Measurements from ENCODE around the gene DDX42. TPM values are rescaled to one million over a fixed set of nuclear protein-coding genes. Genes with fewer than 3 reads are reported as not detected.
"Not testable (repeated sequence)": the region's sequence is repeated elsewhere in the genome, so short reads cannot be mapped to it uniquely, and the experiment has no call there.

Gene DDX42
- total RNA-seq, 1 donor from 2014 or later = 197 TPM

- no peaks in the 10 kb centered on the region for H3K27me3 Mint-ChIP-seq (ENCODE audit: low read depth)
- TF ChIP-seq CTCF (IDR thresholded peaks at IDR 0.05; ENCODE audit: unreplicated experiment) = no peak
- H3K4me3 Mint-ChIP-seq = no peak overlapping the region
- no peaks in the 10 kb centered on the region for H3K4me1 Mint-ChIP-seq
- H3K36me3 Mint-ChIP-seq = peaks cover 30% of the 10 kb centered on the region
- no peak for DNase-seq (ENCODE audit: low spot score in 2 of 2, unreplicated experiment in 2 of 2)
- no peaks in the 10 kb centered on the region for H3K9me3 Mint-ChIP-seq
- no peak overlapping the region for H3K27ac Mint-ChIP-seq
These were observed 16.1 kb downstream of the DDX42 start for GRCh38 chr17:63790057-63790456.

GRCh38 chr17:63792055-63792729, 18.2 kb downstream of the DDX42 start:
- H3K9me3 Mint-ChIP-seq = no peaks in the 10 kb centered on the region
- H3K4me3 Mint-ChIP-seq = no peak overlapping the region
- no peaks in the 10 kb centered on the region for H3K27me3 Mint-ChIP-seq (ENCODE audit: low read depth)
- no peak for TF ChIP-seq CTCF (IDR thresholded peaks at IDR 0.05; ENCODE audit: unreplicated experiment)
- peaks cover 38% of the 10 kb centered on the region for H3K36me3 Mint-ChIP-seq
- H3K4me1 Mint-ChIP-seq = no peaks in the 10 kb centered on the region
- peak overlapping the region; percentile 14 for H3K27ac Mint-ChIP-seq
- DNase-seq (ENCODE audit: low spot score in 2 of 2, unreplicated experiment in 2 of 2) = no peak

- peaks cover 57% of the 10 kb centered on the region for H3K36me3 Mint-ChIP-seq
- not testable (repeated sequence) for DNase-seq (ENCODE audit: low spot score in 2 of 2, unreplicated experiment in 2 of 2); H3K27ac Mint-ChIP-seq; H3K4me3 Mint-ChIP-seq; H3K4me1 Mint-ChIP-seq; H3K27me3 Mint-ChIP-seq (ENCODE audit: low read depth); H3K9me3 Mint-ChIP-seq
These were observed 22.4 kb downstream of the DDX42 start for GRCh38 chr17:63796375-63796774.

- Mint-ChIP-seq H3K27me3 (ENCODE audit: low read depth) (no peaks in the 10 kb centered on the region), H3K4me3 (no peak overlapping the region), H3K27ac (no peak overlapping the region), H3K4me1 (no peaks in the 10 kb centered on the region), H3K36me3 (peaks cover 51% of the 10 kb centered on the region), H3K9me3 (no peaks in the 10 kb centered on the region)
- no peak for DNase-seq (ENCODE audit: low spot score in 2 of 2, unreplicated experiment in 2 of 2)
- TF ChIP-seq CTCF (IDR thresholded peaks at IDR 0.05; ENCODE audit: unreplicated experiment) = no peak
These were observed 24.7 kb downstream of the DDX42 start for GRCh38 chr17:63798572-63799106.

- no peak for DNase-seq (ENCODE audit: low spot score in 2 of 2, unreplicated experiment in 2 of 2)
- no peak for TF ChIP-seq CTCF (IDR thresholded peaks at IDR 0.05; ENCODE audit: unreplicated experiment)
- no peaks in the 10 kb centered on the region for H3K27me3 Mint-ChIP-seq (ENCODE audit: low read depth)
- H3K9me3 Mint-ChIP-seq = no peaks in the 10 kb centered on the region
- H3K27ac Mint-ChIP-seq = no peak overlapping the region
- H3K36me3 Mint-ChIP-seq = peaks cover 44% of the 10 kb centered on the region
- no peaks in the 10 kb centered on the region for H3K4me1 Mint-ChIP-seq
- H3K4me3 Mint-ChIP-seq = no peak overlapping the region
These were observed 26.8 kb downstream of the DDX42 start for GRCh38 chr17:63800783-63801182.

- H3K36me3 Mint-ChIP-seq = peaks cover 49% of the 10 kb centered on the region
- no peak for TF ChIP-seq CTCF (IDR thresholded peaks at IDR 0.05; ENCODE audit: unreplicated experiment)
- H3K27me3 Mint-ChIP-seq (ENCODE audit: low read depth) = no peaks in the 10 kb centered on the region
- H3K4me3 Mint-ChIP-seq = no peak overlapping the region
- no peak overlapping the region for H3K27ac Mint-ChIP-seq
- no peaks in the 10 kb centered on the region for H3K4me1 Mint-ChIP-seq
- no peak for DNase-seq (ENCODE audit: low spot score in 2 of 2, unreplicated experiment in 2 of 2)
- no peaks in the 10 kb centered on the region for H3K9me3 Mint-ChIP-seq
These were observed 30.4 kb downstream of the DDX42 start for GRCh38 chr17:63804328-63804727.

All from mesothelial cell of epicardium (in vitro differentiated cells).